Adrenal gland (tissue), 12 donors: ENCODE results near the gene UGT2A3. TPM values are rescaled to one million over a fixed set of nuclear protein-coding genes. Genes with fewer than 3 reads are reported as not detected.

ENCODE experiments used
- DNase-seq, 7 donors: peaks; one replicate each; pipeline ENCODE4 v3.0.0-alpha.2; 2019 to 2020
- H3K27ac ChIP-seq, 5 donors: fragments of 200-600 bp; sonication (generic) in 4 of 5; 1 replicate in 3 of 5; 2 replicates in 2 of 5; pipeline versions ENCODE4 v1.5.1 to v1.8.0; 2016 to 2020; ENCODE audit warnings: mild to moderate bottlenecking in 1 of 5
- H3K27me3 ChIP-seq: fragments of 200-600 bp; 2 replicates; pipeline ENCODE4 v1.8.0; 2021
- H3K36me3 ChIP-seq, 2 donors: fragments of 200-600 bp; replicated peaks in 1 of 2; 1 replicate in 1 of 2; 2 replicates in 1 of 2; pipeline versions ENCODE4 v1.5.1 to v1.8.0; 2018 to 2022
- H3K4me1 ChIP-seq, 2 donors: fragments of 200-600 bp; replicated peaks in 1 of 2; 1 replicate in 1 of 2; 2 replicates in 1 of 2; pipeline versions ENCODE4 v1.5.1 to v1.8.0; 2018 to 2021
- H3K4me3 ChIP-seq, 4 donors: fragments of 200-600 bp; sonication (generic) in 3 of 4; one replicate each; pipeline ENCODE4 v1.5.1; 2016 to 2018
- H3K9me3 ChIP-seq, 3 donors: fragments of 200-600 bp; sonication (generic) in 1 of 3; replicated peaks in 1 of 3; 1 replicate in 2 of 3; 2 replicates in 1 of 3; pipeline versions ENCODE4 v1.5.1 to v1.8.0; 2016 to 2021
- POLR2A ChIP-seq, 2 donors: fragments of 450-650 bp; IDR thresholded peaks; one replicate each; pipeline ENCODE4 v1.6.1; 2017; ENCODE audit warnings: antibody characterized with exemption in 2 of 2, mild to moderate bottlenecking in 2 of 2, moderate library complexity in 1 of 2
- WGBS, 4 donors: extraction: QIAGEN DNeasy Blood & Tissue Kit in 2 of 4; methylation state at CpG; one replicate each; pipeline versions ENCODE4 v1.1.5 to v1.1.7; 2013 to 2017; 5-methylcytosine and 5-hydroxymethylcytosine counted together
- intact Hi-C, 2 donors: fragments of 100-400 bp; cut with DNase I; formaldehyde crosslinking; loops; one replicate each; pipeline versions ENCODE4 v1.14.1 to v1.15.0; 2022 to 2023
- polyA plus RNA-seq, 3 donors: library from polyadenylated mRNA; stranded (reverse); fragments of 200-250 nt in 2 of 3; fragments of 350-450 nt in 1 of 3; fragmentation: Illumina TruSeq in 1 of 3; extraction: RNeasy Lipid Tissue Mini Kit (QIAGEN cat#74804) in 1 of 3; gene quantifications; one replicate each; pipeline ENCODE4 v1.2.3, GENCODE V29; 2013 to 2014
- small RNA-seq, 2 donors: library from RNA; depleted of rRNA; stranded (forward); fragments of <200 nt; gene quantifications; one replicate each; pipeline ENCODE3, GENCODE V24; 2016
- total RNA-seq, 9 donors: library from RNA; depleted of rRNA in 4 of 9; stranded (reverse); fragments of >200 nt in 4 of 9; fragments of 120-200 nt in 1 of 9; fragmentation: NEBNext Ultra II Directional in 1 of 9; extraction: Animal tissue kit (Norgen Biotek cat#: 25700) in 1 of 9; gene quantifications; one replicate each; pipeline versions ENCODE4 v1.1.0 to v1.2.4, GENCODE V29; 2013 to 2023
- TF ChIP-seq, protein P1 (sequence below), 6 experiments: fragments of 450-650 bp in 4 of 6; fragments of 200-600 bp in 2 of 6; sonication (generic) in 1 of 6; IDR thresholded peaks; 1 replicate in 5 of 6; 2 replicates in 1 of 6; pipeline versions ENCODE4 v1.5.1 to v1.8.0; 2016 to 2021; ENCODE audit warnings: antibody characterized with exemption in 6 of 6, mild to moderate bottlenecking in 2 of 6, moderate library complexity in 1 of 6
- donor health status: healthy with polysubstance abuse.
- donor health status: Bipolar disorder and iron deficiency.
- donor health status: DM: yes; HTN: yes; CAD: no.
- donor health status: DM: no; HTN: no; CAD: no.
- donor health status: DM: no; HTN: no; CAD: no.
- donor health status: DM: yes; HTN: yes; CAD: no.

Gene UGT2A3
- total and polyA plus RNA-seq, 12 donors = 0.11 to 0.22 TPM; not detected in 10

GRCh38 chr4:68885545-68885944 is 66.1 kb downstream of the UGT2A3 start:
- Histone ChIP-seq H3K27me3 (no peaks in the 10 kb centered on the region), H3K4me3 (no peak overlapping the region), H3K27ac (no peak overlapping the region), H3K9me3 (no peaks in the 10 kb centered on the region), H3K4me1 (no peaks in the 10 kb centered on the region), H3K36me3 (no peaks in the 10 kb centered on the region)
- DNase-seq = no peak
- intact Hi-C loops = no loop called here
- 82 to 100% (median 97%) methylated on average over 1 of the region's 1 CpG for WGBS, 4 donors
- TF ChIP-seq, protein P1, sequence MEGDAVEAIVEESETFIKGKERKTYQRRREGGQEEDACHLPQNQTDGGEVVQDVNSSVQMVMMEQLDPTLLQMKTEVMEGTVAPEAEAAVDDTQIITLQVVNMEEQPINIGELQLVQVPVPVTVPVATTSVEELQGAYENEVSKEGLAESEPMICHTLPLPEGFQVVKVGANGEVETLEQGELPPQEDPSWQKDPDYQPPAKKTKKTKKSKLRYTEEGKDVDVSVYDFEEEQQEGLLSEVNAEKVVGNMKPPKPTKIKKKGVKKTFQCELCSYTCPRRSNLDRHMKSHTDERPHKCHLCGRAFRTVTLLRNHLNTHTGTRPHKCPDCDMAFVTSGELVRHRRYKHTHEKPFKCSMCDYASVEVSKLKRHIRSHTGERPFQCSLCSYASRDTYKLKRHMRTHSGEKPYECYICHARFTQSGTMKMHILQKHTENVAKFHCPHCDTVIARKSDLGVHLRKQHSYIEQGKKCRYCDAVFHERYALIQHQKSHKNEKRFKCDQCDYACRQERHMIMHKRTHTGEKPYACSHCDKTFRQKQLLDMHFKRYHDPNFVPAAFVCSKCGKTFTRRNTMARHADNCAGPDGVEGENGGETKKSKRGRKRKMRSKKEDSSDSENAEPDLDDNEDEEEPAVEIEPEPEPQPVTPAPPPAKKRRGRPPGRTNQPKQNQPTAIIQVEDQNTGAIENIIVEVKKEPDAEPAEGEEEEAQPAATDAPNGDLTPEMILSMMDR (IDR thresholded peaks at IDR 0.05) = no peak
- no peak for TF ChIP-seq POLR2A (IDR thresholded peaks at IDR 0.05)

DNA sequence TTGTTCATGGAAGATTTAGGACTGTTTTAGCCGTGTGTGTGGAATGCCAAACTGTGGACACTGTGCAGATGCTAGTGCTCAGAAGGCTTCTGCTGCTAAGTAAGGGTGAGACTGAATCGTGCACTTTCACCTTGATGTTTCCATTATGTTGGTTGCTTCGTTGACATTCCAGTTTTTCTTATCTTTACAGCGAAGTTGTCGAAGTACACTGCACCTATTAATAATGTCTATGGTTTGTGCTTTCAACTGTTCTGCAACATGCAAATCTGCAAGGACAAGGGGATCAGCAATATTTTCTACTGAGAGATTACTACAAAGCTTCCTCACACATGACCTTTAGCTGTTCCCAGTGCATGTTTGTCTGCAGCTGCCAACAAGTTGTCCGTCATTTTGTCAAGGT is 67.7 kb downstream of the UGT2A3 start:
- WGBS, 4 donors = 29 to 35% (median 31%) methylated on average over 6 of the region's 6 CpGs
- TF ChIP-seq, protein P1 (IDR thresholded peaks at IDR 0.05) = no peak
- TF ChIP-seq POLR2A (IDR thresholded peaks at IDR 0.05) = no peak
- Histone ChIP-seq H3K9me3 (no peaks in the 10 kb centered on the region), H3K27ac (no peak overlapping the region), H3K4me3 (no peak overlapping the region), H3K4me1 (no peaks in the 10 kb centered on the region), H3K36me3 (no peaks in the 10 kb centered on the region), H3K27me3 (no peaks in the 10 kb centered on the region)
- DNase-seq = no peak
- intact Hi-C loops = no loop called here

Small RNA genes within 50 kb of the gene (small RNA-seq; reads per million reads assigned to genes)
- gene AC021146.3 (0 reads per million in 2 donors), gene AC021146.6 (0 reads per million in 2 donors)

Other genes with a start within 250 kb of the UGT2A3 start
- gene UGT2B10, start 135.8 kb downstream of the UGT2A3 start, total RNA-seq = under 1 TPM in 2 of 9 donors, not detected in 7; 0.15 to 0.22 TPM
- gene UGT2B10, start 135.8 kb downstream of the UGT2A3 start, polyA plus RNA-seq = not detected
- gene UGT2B7, start 144.7 kb upstream of the UGT2A3 start, total RNA-seq = under 1 TPM in 1 of 9 donors, not detected in 8; 0.23 TPM
- under 1 TPM in 1 of 3 donors, not detected in 2; 0.07 TPM for gene UGT2B7, start 144.7 kb upstream of the UGT2A3 start, polyA plus RNA-seq